GM23248 (cell line): Measurements from ENCODE around the gene KCTD15.

ENCODE experiments used
- EZH2 ChIP-seq: fragments of 200-600 bp; sonication (generic); IDR thresholded peaks from 2 replicates; pipeline ENCODE4 v1.6.1; 2018; ENCODE audit warnings: antibody characterized with exemption, mild to moderate bottlenecking; ENCODE audit not compliant: insufficient read depth, poor library complexity, severe bottlenecking
- EZH2phosphoT487 ChIP-seq: fragments of 200-600 bp; sonication (generic); IDR thresholded peaks from 2 replicates; pipeline ENCODE4 v1.6.1; 2018; ENCODE audit warnings: antibody characterized with exemption, moderate library complexity, mild to moderate bottlenecking, low read depth; ENCODE audit not compliant: insufficient read depth

GRCh38 chr19:33749016-33749415 lies 47.7 kb upstream of the KCTD15 start:
- no peak for TF ChIP-seq EZH2
- TF ChIP-seq EZH2phosphoT487, result no peak
